GM18520 (cell line): ENCODE data around the gene TST.

Source experiments
- ATAC-seq: cut with Tn5 transposase; IDR thresholded peaks from one replicate; pipeline ENCODE4 v1.9.1; 2021; ENCODE audit not compliant: unreplicated experiment

The TST gene

DNA sequence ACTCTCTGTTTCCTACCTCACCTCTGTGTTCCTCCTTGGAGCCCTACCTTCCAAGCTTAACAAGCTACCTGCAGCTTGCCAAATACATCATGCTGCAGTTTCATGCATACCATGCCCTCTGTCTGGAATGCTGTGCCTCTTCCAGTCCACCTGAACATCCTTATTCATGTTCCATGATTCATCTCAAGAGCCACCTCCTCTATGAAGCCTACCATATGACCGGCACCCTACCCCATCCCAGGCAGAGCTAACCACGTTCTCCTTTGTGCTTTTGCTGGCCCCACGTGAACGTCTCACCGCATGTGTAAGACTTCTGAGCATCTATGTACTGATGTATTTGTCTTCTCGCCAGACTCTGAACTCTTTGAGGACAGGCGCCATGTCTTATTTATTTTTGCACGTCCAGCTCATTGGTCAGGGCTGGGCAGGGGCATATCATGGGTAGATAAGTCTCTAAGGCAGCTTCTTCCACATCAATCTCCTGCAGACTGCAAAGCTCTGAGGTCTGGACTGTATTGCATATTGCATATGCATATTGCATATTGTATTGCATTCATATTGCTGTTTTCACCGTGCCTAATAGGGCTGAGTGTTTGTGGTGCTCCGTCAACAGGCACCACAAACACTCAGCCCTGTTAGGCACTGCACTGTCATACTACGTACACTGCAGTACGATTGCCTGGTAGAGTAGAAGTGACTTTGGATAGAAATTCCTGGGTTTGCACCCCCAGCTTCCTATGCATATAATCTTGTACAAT lies 31.0 kb downstream of the TST start:
- no peak for ATAC-seq

DNA sequence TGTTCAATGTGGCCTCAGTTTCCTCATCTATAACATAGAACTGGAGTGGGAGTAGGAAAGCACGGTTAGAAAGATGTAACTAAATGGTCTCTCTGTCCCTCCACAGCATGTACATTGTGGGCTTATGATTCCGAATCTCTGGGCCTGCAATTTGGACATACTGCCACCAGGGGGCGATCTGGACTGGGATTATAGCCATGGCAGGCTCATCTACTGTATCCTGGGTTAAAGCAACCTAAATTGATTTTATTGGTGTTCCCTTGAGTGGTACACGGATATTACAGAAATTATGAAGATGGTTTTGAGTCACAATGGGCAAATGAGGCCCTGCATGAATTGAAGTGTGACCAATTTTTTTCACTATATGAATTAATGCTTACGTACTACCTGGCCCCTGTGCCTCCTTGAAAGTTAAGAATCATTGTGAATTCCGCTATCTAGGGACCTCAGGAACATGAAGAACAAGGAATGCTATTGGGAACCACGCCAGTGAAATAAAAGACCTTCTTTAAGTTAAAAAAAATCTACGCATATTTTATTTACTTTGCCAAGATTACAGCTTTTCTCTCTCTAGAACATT lies 32.9 kb downstream of the TST start:
- ATAC-seq = no peak

DNA sequence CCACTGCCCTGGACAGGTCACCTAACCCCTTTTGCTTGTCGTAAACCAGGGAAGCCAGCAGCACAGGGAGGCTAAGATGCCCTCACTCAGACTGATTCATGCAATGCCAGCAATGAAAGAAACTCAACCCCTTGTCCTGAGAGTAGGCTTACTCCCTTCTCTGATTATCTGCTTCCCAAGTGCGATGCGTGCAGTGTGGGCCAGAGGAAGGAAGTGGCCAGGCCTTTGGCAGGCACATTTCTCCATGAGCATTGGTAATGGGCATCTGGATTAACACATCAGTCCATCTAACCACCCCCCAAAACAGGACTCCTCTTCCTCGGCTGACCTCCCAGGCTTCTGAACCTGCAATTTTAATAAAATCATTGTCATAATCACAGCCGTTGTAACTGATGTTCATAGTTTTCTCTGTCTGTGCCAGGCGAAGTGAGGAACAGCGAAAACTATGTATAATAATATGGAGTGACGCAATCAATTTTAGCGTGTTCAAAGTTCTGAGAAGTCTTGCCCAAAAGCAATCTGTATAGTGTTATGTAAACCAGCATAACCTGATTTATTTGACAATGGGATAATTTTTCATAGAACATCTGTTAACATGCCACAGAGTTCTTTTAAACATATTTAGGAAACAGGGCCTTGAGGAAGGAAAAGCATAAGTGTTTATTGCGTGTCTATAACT lies 33.9 kb downstream of the TST start:
- no peak for ATAC-seq

DNA sequence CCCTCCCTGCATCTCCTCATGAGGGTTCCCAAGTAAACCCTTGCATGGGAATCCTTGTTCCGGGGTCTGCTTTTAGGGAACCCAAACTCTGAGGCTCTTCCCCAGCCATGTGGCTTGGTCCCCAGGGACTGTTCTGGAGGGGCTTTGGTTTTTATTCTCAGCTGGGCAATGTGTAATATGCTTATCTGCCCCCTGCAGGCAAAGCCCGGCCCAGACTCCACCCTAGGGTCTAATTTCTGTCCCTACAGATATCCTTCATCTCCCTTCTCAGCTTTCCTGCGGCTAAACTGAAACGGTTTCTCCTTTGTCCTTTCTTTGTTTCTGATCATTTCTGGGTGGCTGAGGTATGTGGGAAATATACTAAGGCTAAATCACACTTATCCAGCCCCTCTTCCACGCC lies 37.1 kb downstream of the TST start:
- ATAC-seq = no peak

DNA sequence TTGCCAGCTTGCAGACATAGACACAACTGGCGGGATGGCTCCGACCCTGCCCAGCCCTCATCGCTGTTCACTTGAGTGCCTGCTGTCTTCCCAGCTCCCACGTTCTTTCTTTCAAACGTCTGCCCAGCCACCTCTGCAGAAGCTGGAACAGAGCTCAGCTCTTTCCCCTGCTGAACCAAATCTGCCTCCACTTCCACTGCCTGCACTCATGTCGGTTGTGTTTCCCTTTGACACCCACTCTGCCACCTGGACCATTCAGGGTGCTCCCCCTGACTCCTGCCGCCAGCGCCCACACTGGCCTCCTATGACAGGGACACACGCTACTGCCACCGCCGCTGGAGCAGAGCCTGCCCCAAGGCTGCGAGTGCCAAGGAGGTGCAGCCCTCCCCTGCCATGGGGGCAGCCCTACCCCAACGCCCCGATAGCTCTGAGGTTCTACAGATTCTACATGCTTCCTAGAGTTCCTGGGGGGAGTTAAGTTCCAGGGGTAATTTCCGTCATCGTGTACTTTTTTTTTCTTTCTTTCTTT lies 37.9 kb downstream of the TST start:
- ATAC-seq = no peak

DNA sequence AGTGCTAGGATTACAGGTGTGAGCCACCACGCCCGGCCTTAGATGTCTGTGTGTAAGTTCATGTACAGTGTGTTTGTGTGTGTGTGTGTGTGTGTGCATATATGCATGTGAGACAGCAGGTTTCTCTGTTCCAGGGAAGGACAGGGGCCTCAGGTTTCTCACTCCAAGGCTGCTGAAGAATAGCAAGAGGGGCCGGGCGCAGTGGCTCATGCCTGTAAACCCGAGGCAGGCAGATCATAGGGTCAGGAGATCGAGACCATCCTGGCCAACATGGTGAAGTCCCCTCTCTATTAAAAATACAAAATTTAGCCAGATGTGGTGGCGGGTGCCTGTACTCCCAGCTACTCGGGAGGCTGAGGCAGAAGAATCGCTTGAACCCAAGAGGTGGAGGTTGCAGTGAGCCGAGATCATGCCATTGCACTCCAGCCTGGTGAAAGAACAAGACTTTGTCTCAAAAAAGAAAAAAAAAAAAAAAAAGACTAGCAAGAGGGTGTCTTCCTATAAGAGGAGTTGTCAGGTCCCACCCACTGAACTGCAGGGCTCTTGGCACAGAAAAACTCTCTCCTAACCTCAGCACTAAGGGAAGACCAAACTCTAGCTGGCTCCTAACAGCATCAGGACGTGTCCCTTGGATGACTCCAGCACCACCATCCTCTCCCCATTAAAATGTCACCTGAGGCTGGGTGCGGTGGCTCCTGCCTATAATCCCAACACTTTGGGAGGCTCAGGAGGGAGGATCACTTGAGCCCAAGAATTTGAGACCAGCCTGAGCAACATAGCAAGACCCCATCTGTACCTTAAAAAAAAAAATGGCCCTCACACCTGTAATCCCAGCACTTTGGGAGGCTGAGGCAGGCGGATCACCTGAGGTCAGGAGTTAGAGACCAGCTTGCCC lies 40.0 kb downstream of the TST start:
- ATAC-seq = no peak

DNA sequence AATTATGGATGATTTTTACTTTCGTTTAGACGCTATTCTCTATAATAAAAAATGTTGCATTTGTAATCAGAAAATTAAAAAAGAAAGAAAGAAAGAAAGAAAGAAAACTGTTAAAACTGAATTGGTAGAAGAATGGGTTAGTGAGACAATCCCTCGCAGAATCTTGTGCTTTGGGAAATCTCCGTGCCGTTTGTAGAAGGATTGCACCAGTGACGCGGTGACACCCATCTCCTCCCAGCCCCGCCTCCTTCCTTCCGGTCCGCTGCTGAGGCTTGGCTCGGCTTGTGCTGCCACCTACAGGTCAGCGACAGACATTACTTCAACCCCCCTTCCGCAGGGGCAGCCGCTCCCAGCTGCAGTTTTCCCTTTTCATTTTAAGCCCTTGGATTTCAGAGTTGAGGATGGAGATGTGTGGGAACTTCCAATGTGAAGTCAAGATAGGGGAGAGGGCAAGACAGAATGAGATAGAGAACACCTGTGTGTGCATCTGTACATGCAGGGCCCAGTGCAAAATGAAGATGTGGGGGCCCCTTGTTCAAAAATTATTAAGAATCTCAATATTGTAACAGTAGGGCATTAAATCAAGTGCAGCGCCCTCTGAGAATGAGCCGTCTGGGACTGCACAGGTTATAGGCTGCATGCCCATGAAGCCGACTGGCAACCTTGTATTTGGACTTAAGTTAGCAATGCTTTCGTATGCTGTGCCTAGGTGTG lies 41.1 kb downstream of the TST start:
- ATAC-seq = no peak

DNA sequence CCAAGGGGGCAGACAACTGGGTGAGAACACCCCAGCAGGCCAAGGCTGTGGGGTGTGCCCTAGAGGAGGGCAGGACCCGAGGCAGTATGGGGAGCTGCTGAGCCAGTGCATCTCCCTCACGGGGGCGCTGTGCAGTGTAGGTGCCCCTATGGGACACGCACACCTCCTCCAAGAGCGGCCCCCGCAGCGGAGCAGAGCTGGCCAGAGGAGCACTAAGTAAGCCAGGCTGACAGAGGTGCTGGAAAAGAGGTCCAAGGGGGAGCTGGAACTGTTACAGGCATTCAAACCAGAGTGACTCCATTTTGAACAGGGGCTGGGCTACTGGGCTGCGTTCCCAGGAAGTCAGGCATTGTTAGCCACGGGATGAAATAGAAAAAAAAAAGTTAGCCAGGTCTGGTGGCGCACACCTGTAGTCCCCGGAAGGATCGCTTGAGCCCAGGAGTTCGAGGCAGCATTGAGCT lies 41.8 kb downstream of the TST start:
- ATAC-seq = no peak

DNA sequence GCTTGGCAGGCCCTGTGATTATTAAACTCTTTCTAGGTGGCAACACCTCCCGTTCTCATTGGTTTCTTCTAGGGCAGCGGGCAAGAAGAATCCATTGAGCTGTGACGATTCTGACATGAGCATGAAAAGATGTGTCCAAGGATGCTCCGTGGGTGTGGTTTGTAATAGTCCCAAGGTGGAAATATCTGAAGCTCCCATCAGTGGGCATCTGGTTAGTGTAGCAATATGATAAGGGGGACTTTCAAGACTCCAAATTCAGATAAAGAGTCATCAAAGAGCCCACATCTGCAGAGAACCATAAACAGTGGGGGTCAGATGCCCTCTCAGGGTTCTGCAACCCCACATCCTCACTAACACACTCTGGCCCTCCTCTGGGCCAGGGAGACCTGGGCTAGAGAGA lies 42.6 kb downstream of the TST start:
- ATAC-seq = no peak

DNA sequence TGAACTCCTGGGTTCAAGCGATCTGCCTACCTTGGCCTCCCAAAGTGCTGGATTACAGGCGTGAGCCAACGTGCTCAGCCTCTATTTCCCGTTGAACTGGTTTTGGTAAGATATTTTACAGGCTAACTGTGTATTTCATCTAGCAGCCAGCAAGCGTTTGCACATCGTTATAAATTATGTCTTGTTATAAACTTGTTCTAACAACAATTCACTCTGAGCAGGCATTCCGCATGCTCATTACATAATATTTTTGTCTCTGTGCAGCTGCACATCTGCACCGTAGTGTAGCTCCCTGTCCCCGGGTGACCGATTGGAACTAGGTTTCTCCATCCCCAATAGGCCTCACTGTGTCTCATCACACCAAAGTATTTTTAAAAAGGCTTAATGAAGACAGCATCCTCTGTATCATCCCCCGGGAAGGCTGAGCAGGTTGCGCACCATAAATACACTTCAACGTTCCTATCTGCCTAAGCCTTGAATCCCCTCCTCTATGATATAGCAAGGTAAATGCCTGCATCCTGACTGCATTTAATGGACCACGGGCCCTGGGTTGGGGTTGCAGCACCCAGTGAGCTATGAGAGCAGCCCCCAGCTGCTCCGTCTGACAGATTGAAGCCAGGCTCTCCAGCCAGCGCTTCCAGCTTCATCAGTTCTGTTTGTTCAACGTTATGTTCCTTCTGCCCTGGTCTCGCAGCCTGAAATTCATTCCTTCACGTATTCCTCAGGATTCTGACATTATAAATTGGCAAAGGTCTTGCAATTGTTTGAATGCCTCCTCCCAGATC lies 47.7 kb downstream of the TST start:
- ATAC-seq = no peak

DNA sequence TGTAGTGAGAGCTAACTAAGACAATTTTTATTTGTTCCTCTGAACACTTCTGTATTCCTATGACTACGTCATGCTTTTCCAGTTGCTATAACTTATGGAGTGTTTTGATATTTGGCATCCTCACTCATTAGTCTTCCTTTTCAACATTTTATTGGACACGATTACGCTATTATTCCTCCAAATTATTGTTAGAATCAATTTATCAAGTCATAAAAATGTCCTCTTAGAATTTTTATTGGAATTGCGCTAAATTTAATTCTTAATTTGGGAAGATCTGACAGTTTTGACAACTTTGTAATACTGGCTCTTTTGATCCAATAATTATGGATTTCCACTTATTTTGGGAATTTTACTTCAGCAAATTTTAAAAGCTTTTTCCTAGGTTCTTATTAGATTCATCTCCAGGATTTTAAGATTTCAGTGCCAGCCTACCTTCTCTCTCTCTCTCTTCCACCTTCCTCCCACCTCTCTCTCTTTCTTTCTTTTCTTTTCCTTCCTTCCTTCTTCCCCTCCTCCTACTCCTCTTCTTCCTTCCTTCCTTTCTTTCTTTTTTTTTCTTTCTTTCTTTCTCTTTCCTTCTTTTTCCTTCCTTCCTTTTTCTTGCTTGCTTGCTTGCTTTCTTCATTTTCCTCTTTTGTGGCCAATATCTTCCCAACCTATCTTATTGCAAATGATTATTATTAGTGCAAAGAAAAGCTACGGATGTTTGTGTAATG lies 50.8 kb downstream of the TST start:
- no peak for ATAC-seq

DNA sequence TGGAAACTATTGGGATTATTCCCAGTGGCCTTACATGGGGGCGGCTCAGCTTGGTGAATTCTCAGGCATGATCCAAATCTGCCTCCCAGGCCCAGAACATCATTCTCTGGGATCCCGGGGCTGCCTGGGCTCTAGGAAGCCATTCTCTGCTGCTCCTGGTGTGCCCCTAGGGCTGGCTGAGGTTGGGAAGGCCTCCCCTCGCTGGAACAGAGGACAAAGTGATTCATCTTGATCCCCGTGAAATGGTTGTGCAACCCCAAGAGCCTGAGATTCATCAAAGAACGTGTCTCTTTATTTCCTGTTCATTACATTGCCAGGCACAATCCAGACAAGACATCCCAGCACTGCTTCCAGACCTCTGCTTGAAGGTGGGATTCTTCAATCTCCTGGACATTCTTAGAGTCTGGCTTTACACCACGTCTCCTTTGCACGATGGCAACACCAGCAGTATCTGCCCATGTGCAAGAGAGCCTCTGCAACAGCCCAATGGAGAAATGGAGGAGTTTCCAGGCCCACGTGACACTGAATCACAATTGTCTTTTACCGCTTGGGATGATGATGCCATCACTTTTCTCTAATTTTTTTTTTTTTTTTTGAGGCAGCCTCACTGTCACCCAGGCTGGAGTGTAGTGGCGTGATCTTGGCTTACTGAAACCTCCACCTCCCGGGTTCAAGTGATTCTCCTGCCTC lies 52.3 kb downstream of the TST start:
- ATAC-seq = no peak

DNA sequence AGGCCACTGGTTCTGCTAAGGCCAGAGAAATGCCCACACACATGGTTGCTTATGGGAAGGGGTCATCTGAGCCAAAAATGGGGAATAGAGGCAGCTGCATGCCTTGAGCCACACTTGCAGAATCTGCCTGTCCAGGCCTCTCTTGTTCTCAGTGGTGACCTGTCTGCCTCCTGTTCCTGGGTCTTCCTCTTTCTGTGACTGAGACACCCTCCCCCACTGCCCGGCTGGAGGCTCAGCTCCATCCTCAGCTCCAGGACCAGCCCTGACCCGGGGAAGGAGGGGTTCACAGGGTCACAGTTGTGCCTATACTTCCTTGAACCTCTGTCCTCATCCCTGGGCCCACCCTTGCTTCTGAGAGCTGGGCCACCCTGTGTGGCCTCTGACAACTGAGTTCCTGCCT lies 53.6 kb downstream of the TST start:
- ATAC-seq = no peak

DNA sequence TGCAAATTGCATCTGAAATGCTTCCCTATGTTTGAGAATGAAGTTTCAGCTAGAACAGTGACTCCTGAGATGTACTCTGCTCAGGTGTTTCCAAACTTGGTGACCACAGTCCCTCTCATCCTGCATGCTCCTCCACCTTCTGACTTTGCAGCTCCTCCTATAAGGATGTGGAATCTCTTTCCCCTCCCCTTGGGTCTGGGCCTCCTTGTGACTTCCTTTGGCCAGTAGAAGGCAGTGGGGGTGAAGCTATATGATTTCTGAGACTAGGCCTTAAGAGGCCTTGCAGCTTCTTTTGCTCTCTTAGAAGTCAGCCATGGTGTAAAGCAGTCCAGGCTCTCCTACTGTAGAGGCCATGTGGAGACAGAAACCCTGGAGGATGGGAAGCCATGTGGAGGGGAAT lies 55.1 kb downstream of the TST start:
- no peak for ATAC-seq

DNA sequence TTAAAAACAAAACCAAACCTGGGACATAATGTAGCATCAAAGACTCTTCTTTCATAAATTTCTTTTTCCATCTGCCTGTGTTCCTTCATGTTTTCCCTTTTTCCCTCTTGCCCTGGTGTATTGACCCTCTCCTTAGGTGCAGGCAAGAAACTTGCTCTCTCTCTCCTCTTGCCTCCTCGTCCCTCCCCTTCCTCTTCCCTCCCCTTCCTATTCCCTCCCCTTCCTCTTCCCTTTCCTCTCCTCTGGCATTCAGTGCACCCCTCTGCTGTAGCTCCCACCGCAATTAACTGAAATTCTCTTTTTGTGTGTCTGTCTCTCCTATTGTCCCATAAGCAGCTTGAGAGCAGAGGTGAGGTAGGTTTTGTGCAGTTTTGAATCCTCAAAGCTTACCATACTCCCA lies 55.9 kb downstream of the TST start:
- no peak for ATAC-seq

DNA sequence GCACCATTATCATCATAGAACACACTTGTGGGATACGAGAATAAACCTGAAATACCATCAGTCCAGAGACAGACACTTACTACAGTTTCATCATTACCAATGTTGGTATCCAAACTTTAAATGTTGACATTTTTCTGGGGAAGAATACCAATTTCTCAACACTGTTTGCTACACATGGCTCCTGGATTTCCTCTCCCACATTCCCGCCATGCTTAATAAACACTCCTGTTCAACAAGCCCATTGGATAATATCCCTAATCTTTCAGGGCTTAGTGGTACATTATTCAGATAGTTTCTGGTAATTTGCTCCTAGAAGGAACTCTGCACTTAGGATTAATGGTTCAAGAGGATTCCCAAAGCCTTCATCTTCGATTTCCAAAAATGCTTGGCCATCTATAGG lies 57.6 kb downstream of the TST start:
- no peak for ATAC-seq
